GM23248 (cell line): ENCODE results near the gene EFCAB8. TPM values are rescaled to one million over a fixed set of nuclear protein-coding genes. Genes with fewer than 3 reads are reported as not detected.

Experiments used
- DNase-seq: peaks from one replicate; pipeline ENCODE4 v3.0.0-alpha.2; 2015
- H2AFZ ChIP-seq: fragments of 200-600 bp; sonication (generic); 2 replicates; pipeline ENCODE4 v1.6.1; 2016; ENCODE audit warnings: antibody characterized with exemption
- H3F3A ChIP-seq: fragments of 200-600 bp; sonication (generic); 2 replicates; pipeline ENCODE4 v1.6.1; 2016; ENCODE audit warnings: mild to moderate bottlenecking, antibody characterized with exemption, mixed run types; ENCODE audit not compliant: insufficient read depth
- H3K27ac ChIP-seq: fragments of 200-600 bp; sonication (generic); 2 replicates; pipeline ENCODE4 v1.5.1; 2016; ENCODE audit warnings: mild to moderate bottlenecking
- H3K27me3 ChIP-seq: fragments of 200-600 bp; sonication (generic); replicated peaks from 2 replicates; pipeline ENCODE4 v1.6.1; 2016; ENCODE audit warnings: mild to moderate bottlenecking; ENCODE audit not compliant: insufficient read depth
- H3K36me3 ChIP-seq: fragments of 200-600 bp; sonication (generic); 2 replicates; pipeline ENCODE4 v1.6.1; 2016; ENCODE audit warnings: low read depth, mild to moderate bottlenecking
- H3K4me1 ChIP-seq: fragments of 200-600 bp; sonication (generic); 2 replicates; pipeline ENCODE4 v1.6.1; 2016; ENCODE audit warnings: mild to moderate bottlenecking; ENCODE audit not compliant: insufficient read depth
- H3K4me2 ChIP-seq: fragments of 200-600 bp; sonication (generic); one replicate; pipeline ENCODE4 v1.6.1; 2016; ENCODE audit warnings: mild to moderate bottlenecking; ENCODE audit not compliant: unreplicated experiment
- H3K4me3 ChIP-seq: fragments of 200-600 bp; sonication (generic); 2 replicates; pipeline ENCODE4 v1.5.1; 2016; ENCODE audit warnings: mild to moderate bottlenecking
- H3K79me2 ChIP-seq: fragments of 200-600 bp; sonication (generic); 2 replicates; pipeline ENCODE4 v1.6.1; 2016; ENCODE audit warnings: mild to moderate bottlenecking; ENCODE audit not compliant: insufficient read depth
- H3K9ac ChIP-seq: fragments of 200-600 bp; sonication (generic); 2 replicates; pipeline ENCODE4 v1.6.1; 2016; ENCODE audit warnings: mild to moderate bottlenecking
- H3K9me2 ChIP-seq: fragments of 200-600 bp; sonication (generic); 2 replicates; pipeline ENCODE4 v1.6.1; 2016; ENCODE audit warnings: mixed run types, mild to moderate bottlenecking, moderate library complexity; ENCODE audit not compliant: insufficient read depth
- H3K9me3 ChIP-seq: fragments of 200-600 bp; sonication (generic); one replicate; pipeline ENCODE4 v1.6.1; 2017; ENCODE audit warnings: low read depth
- H4K20me1 ChIP-seq: fragments of 200-600 bp; sonication (generic); 2 replicates; pipeline ENCODE4 v1.6.0; 2016; ENCODE audit not compliant: insufficient read depth
- EZH2 ChIP-seq: fragments of 200-600 bp; sonication (generic); IDR thresholded peaks from 2 replicates; pipeline ENCODE4 v1.6.1; 2018; ENCODE audit warnings: antibody characterized with exemption, mild to moderate bottlenecking; ENCODE audit not compliant: insufficient read depth, poor library complexity, severe bottlenecking
- EZH2phosphoT487 ChIP-seq: fragments of 200-600 bp; sonication (generic); IDR thresholded peaks from 2 replicates; pipeline ENCODE4 v1.6.1; 2018; ENCODE audit warnings: antibody characterized with exemption, moderate library complexity, mild to moderate bottlenecking, low read depth; ENCODE audit not compliant: insufficient read depth
- WGBS, 2 experiments: methylation state at CpG; one replicate each; pipeline ENCODE4 v1.1.6; 2015 to 2017; ENCODE audit warnings: low lambda C conversion rate in 2 of 2, low coverage in 1 of 2; ENCODE audit errors: missing lambda C conversion rate in 2 of 2; 5-methylcytosine and 5-hydroxymethylcytosine counted together
- in situ Hi-C: fragments of 300-500 bp; cut with MboI; formaldehyde crosslinking; loops from 2 replicates; pipeline ENCODE4 v1.15.0; 2020
- polyA plus RNA-seq: library from polyadenylated mRNA; unstranded; fragments of >200 nt; fragmentation: Nextera tagmentation; extraction: Ambion mirVana; gene quantifications from 2 replicates; pipeline ENCODE4 v1.2.1, GENCODE V29; 2016
- total RNA-seq: library from RNA; depleted of rRNA; stranded (reverse); fragments of >200 nt; shearing (Covaris generic); gene quantifications from 2 replicates; pipeline ENCODE4 v1.2.3, GENCODE V29; 2014

EFCAB8 gene
- total and polyA plus RNA-seq, 2 experiments from 2014 or later = not detected

DNA sequence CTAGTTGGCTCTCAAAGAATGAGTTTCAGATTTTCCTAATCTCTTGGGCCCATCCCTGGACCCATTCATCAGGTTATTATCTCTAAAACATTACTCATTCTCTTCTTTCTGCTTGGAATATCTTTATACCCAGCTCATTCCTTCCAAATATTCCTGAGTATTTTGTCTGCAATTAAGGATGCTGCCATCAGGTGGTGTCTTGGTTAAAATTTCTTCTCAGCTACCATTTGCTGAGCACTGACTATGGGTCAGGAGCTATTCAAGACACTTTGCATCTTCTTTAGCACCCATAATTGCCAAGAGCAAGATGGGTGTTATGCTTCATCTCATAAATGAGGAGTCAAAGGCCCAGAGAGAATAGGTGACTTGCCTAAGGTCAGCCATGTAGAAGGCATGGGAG lies 137.1 kb downstream of the EFCAB8 start:
- Histone ChIP-seq H3K4me2 (no peak overlapping the region), H3K4me1 (no peaks in the 10 kb centered on the region), H2AFZ (no peak overlapping the region), H3K36me3 (no peaks in the 10 kb centered on the region), H3K4me3 (no peak overlapping the region), H3K27ac (no peak overlapping the region), H3F3A (no peaks in the 10 kb centered on the region), H3K27me3 (peaks cover 29% of the 10 kb centered on the region), H3K9ac (no peak overlapping the region), H3K9me2 (no peaks in the 10 kb centered on the region), H4K20me1 (no peaks in the 10 kb centered on the region), H3K9me3 (no peaks in the 10 kb centered on the region), H3K79me2 (no peaks in the 10 kb centered on the region)
- TF ChIP-seq EZH2 (no peak), EZH2phosphoT487 (no peak)
- no peak for DNase-seq
- in situ Hi-C loops = no loop called here

DNA sequence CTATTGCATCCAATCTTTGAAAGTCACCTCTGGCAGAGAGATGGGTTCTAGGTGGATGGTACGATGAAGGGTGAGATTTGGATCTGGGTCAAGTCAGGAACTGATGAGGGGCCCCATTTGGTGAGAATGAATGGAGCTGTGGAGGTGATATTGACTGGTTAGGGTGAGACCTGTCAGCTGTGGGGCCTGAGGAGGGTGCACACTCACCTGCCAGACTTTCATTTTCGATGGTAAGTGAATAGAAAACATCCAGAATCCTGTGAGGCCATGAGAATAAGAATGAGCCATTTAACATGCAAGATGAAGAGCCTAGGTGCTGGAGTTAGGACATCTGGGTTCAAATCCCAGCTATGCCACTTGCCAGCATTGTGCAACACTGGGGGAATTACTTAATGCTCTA lies 138.7 kb downstream of the EFCAB8 start:
- Histone ChIP-seq H3K4me1 (no peaks in the 10 kb centered on the region), H3K9me3 (no peaks in the 10 kb centered on the region), H3F3A (no peaks in the 10 kb centered on the region), H3K36me3 (no peaks in the 10 kb centered on the region), H3K27ac (no peak overlapping the region), H3K9me2 (no peaks in the 10 kb centered on the region), H3K27me3 (peaks cover 15% of the 10 kb centered on the region; the same call in 1 of the 2 replicates), H3K79me2 (no peaks in the 10 kb centered on the region), H4K20me1 (no peaks in the 10 kb centered on the region), H2AFZ (no peak overlapping the region), H3K9ac (no peak overlapping the region), H3K4me2 (no peak overlapping the region), H3K4me3 (no peak overlapping the region)
- in situ Hi-C loops = no loop called here
- no peak for DNase-seq
- WGBS, 2 experiments = 0 to 8% methylated on average over 2 of the region's 2 CpGs
- no peak for TF ChIP-seq EZH2
- TF ChIP-seq EZH2phosphoT487 = no peak

DNA sequence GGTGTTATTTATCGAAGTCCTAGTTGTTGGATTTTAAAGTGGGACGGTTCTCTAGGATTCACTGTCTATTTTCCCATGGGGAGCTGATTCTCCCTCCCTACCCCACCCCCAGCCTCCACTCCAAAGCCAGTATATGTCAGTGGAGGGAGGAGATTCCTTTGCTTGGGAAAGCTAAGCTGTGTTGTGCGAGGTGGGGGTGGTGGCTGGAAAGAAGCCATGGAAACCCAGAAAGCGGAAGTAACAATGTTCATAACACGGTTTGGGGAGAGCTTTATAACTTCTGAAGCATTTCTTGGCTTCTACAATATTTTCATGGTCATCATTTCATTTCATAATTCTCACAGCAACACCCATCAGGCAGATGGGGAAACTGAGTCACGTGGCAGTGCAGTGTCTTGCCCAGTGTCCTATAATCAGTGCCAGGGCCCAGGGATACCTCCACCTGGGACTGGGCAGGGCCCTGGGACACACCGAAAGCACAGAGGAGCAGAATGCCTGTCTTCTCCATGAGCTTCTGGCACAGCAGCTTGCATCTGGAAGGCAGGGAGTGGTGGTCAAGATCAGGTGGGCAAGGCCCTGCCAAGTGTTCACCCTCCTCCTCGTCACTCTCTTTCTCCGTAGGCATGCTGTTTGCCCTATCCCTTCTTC lies 141.0 kb downstream of the EFCAB8 start:
- peaks cover 6% of the 10 kb centered on the region; the same call in 1 of the 2 replicates for H3K27me3 ChIP-seq
- H3F3A ChIP-seq = no peaks in the 10 kb centered on the region
- WGBS, 2 experiments = 39 to 42% methylated on average over 9 of the region's 9 CpGs
- H3K4me3 ChIP-seq = no peak overlapping the region
- no peaks in the 10 kb centered on the region for H3K79me2 ChIP-seq
- DNase-seq = peak; percentile 8
- no peak overlapping the region for H2AFZ ChIP-seq
- TF ChIP-seq EZH2 (no peak), EZH2phosphoT487 (no peak)
- H3K4me2 ChIP-seq = no peak overlapping the region
- no peaks in the 10 kb centered on the region for H3K36me3 ChIP-seq
- no peaks in the 10 kb centered on the region for H4K20me1 ChIP-seq
- no peaks in the 10 kb centered on the region for H3K9me2 ChIP-seq
- no peaks in the 10 kb centered on the region for H3K9me3 ChIP-seq
- H3K9ac ChIP-seq = no peak overlapping the region
- no peak overlapping the region for H3K27ac ChIP-seq
- in situ Hi-C loops = no loop called here
- no peaks in the 10 kb centered on the region for H3K4me1 ChIP-seq

DNA sequence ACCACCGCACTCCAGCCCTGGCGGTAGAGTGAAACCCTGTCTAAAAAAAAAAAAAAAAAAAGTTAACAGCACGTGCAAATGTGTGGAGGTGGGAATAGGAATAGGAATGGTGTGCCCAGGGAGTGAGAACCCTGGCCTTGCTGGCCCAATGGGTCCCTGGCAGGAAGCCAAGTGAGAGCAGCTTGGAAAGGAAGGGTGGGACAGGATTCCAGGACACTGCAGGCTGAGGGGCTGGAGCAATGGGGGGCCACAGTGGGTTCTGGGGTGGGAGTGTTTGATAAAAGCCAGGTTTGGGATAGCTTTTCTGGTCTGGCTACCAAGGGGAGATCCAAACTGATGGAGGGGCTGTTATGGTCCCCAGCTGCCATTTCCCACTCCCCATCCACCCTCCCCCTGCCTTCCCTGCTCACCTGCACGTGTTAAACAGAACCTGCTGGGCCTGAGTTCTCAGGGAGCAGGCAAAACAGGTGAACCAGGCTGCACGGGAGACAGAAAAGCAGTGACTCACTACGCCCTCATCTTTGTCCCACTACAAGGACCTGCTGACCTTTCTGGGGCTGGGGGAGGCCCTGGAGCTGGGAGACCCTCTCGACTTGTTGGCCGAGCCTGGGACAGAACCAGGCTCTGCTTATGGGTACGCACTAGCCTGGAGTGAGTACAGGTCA lies 142.2 kb downstream of the EFCAB8 start:
- Histone ChIP-seq H3F3A (no peaks in the 10 kb centered on the region), H3K4me2 (no peak overlapping the region), H3K4me3 (no peak overlapping the region), H3K9me3 (no peaks in the 10 kb centered on the region), H3K79me2 (no peaks in the 10 kb centered on the region), H3K9ac (no peak overlapping the region), H3K27me3 (no peaks in the 10 kb centered on the region; the same call in 1 of the 2 replicates), H3K27ac (no peak overlapping the region), H3K36me3 (no peaks in the 10 kb centered on the region), H2AFZ (no peak overlapping the region), H4K20me1 (no peaks in the 10 kb centered on the region), H3K4me1 (no peaks in the 10 kb centered on the region), H3K9me2 (no peaks in the 10 kb centered on the region)
- no peak for DNase-seq
- 19 to 20% methylated on average over 9 of the region's 9 CpGs for WGBS, 2 experiments
- in situ Hi-C loops = no loop called here
- TF ChIP-seq EZH2 (no peak), EZH2phosphoT487 (no peak)
